ENCODE measurements around the gene DNAJC7.

Gene DNAJC7

DNA sequence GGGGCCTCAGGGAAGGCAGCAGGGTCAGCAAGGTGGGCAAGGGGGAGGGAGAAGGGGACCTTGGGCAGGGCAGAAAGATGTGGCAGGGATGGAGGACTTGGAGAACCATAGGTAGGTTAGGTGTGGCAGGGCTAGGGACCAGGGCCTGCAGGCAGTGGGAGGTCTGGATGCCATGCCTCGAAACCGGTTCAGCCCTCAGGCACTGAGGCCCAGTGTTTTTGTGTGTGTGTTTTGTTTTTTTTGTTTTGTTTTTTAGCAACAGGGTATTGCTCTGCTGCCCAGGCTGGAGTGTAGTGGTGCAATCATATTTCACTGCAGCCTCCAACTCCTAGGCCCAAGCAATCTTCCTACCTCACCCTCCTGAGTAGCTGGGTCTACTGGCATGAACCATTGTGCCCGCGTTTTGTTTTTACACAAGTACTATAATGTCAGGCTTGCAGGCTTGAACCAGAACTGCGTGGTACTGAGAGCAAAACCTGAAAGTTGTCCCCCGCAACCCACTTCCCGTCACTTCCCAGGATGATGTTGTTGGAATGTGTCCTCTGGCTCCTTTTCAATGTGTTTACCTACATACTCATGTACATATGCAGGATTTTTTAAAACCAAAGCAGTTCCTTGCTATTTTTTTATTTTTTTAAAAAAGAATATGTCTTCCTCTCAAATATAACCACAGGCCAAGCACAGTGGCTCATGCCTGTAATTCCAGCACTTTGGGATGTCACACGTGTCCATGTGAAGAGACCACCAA lies 74.4 kb downstream of the DNAJC7 start:
- TF ChIP-seq TAF1 (IDR thresholded peaks at IDR 0.05; ENCODE audit: borderline replicate concordance, insufficient read depth, low read length): no peak
- TF ChIP-seq POLR2AphosphoS5 (IDR thresholded peaks at IDR 0.05; ENCODE audit: low read depth, low read length): no peak
- no peak for TF ChIP-seq FOXP2 (optimal IDR thresholded peaks at IDR 0.05; ENCODE audit: borderline replicate concordance, extremely low read depth, extremely low read length, insufficient read depth)
- TF ChIP-seq, protein P1, sequence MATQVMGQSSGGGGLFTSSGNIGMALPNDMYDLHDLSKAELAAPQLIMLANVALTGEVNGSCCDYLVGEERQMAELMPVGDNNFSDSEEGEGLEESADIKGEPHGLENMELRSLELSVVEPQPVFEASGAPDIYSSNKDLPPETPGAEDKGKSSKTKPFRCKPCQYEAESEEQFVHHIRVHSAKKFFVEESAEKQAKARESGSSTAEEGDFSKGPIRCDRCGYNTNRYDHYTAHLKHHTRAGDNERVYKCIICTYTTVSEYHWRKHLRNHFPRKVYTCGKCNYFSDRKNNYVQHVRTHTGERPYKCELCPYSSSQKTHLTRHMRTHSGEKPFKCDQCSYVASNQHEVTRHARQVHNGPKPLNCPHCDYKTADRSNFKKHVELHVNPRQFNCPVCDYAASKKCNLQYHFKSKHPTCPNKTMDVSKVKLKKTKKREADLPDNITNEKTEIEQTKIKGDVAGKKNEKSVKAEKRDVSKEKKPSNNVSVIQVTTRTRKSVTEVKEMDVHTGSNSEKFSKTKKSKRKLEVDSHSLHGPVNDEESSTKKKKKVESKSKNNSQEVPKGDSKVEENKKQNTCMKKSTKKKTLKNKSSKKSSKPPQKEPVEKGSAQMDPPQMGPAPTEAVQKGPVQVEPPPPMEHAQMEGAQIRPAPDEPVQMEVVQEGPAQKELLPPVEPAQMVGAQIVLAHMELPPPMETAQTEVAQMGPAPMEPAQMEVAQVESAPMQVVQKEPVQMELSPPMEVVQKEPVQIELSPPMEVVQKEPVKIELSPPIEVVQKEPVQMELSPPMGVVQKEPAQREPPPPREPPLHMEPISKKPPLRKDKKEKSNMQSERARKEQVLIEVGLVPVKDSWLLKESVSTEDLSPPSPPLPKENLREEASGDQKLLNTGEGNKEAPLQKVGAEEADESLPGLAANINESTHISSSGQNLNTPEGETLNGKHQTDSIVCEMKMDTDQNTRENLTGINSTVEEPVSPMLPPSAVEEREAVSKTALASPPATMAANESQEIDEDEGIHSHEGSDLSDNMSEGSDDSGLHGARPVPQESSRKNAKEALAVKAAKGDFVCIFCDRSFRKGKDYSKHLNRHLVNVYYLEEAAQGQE (IDR thresholded peaks at IDR 0.05; ENCODE audit: insufficient read depth in 1 of 2, low read depth in 2 of 2, low read length in 2 of 2): no peak
- TF ChIP-seq SIN3A (IDR thresholded peaks at IDR 0.05; ENCODE audit: borderline replicate concordance, insufficient read depth, low read length): no peak

DNA sequence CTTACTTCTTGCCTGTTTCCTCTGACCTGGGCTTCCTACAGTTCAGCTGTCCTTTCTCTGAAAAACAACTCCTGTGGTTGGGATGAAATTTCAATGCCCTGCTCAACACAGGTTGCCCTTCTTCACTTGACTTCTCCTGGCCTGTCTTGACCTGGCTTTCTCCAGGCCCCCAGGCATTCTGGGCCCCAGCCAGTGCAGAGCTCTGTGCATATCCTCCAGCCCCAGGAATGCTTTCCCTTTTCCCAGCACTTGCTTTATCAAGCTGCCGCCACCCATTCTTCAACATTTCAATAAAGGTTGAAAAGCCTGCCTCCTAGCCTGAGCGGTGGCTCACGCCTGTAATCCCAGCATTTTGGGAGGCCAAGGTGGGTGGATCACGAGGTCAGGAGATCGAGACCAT lies 76.1 kb downstream of the DNAJC7 start:
- TF ChIP-seq POLR2AphosphoS5 (IDR thresholded peaks at IDR 0.05; ENCODE audit: low read depth, low read length) (no peak), FOXP2 (optimal IDR thresholded peaks at IDR 0.05; ENCODE audit: borderline replicate concordance, extremely low read depth, extremely low read length, insufficient read depth) (no peak), SIN3A (IDR thresholded peaks at IDR 0.05; ENCODE audit: borderline replicate concordance, insufficient read depth, low read length) (no peak)

DNA sequence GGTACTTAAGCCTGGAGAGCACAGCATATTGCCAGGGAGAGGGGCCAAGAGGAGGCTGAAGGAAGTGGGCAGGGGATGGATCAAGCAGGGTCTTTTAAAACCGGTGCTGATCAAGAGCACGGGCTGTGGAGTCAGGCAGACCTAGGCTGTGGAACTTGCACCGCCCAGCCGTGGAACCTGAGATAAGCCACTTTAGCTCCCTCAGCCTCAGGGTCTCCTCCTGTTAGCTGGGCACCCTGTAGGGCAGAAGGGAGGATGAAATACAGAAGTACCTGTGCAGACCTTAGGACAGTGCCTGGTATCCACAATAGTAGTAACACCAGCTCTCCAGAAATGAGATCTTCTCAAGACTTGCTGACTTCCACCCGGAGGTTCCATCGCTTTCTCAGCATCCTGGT lies 77.5 kb downstream of the DNAJC7 start:
- no peak for TF ChIP-seq SIN3A (IDR thresholded peaks at IDR 0.05; ENCODE audit: borderline replicate concordance, insufficient read depth, low read length)
- no peak for TF ChIP-seq TAF1 (IDR thresholded peaks at IDR 0.05; ENCODE audit: borderline replicate concordance, insufficient read depth, low read length)
- TF ChIP-seq POLR2AphosphoS5 (IDR thresholded peaks at IDR 0.05; ENCODE audit: low read depth, low read length): no peak
- TF ChIP-seq, protein P1 (IDR thresholded peaks at IDR 0.05; ENCODE audit: insufficient read depth in 1 of 2, low read depth in 2 of 2, low read length in 2 of 2): no peak
- TF ChIP-seq FOXP2 (optimal IDR thresholded peaks at IDR 0.05; ENCODE audit: borderline replicate concordance, extremely low read depth, extremely low read length, insufficient read depth): no peak

DNA sequence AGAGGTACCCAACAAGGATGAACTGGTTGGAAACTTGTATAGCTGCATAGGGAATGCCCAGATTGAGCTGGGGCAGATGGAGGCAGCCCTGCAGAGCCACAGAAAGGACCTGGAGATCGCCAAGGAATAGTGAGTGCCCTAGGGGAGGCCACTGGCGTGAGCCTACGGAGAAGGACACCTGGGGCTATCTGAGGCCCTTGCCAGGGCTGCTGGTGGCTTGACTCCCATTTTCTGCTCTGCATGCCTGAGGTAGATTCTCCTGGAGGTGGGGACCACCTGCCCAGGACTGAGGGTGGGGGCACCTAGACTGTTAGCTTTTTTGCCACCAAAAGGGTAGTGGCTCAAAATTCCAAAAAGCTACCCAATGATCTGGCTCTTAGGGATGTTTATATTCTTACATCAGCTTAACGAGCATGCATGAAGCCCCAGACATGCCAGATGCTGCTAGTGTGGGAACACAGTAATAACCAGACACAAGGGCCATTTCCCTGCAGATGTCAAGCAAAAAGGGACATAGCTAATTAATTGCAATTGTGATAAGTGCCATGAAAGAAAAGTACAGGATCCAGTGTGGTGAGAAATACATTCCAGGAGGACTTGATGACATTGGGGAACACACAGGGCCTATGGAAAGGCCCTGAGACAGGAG lies 78.1 kb downstream of the DNAJC7 start:
- TF ChIP-seq, protein P1 (IDR thresholded peaks at IDR 0.05; ENCODE audit: insufficient read depth in 1 of 2, low read depth in 2 of 2, low read length in 2 of 2): no peak

DNA sequence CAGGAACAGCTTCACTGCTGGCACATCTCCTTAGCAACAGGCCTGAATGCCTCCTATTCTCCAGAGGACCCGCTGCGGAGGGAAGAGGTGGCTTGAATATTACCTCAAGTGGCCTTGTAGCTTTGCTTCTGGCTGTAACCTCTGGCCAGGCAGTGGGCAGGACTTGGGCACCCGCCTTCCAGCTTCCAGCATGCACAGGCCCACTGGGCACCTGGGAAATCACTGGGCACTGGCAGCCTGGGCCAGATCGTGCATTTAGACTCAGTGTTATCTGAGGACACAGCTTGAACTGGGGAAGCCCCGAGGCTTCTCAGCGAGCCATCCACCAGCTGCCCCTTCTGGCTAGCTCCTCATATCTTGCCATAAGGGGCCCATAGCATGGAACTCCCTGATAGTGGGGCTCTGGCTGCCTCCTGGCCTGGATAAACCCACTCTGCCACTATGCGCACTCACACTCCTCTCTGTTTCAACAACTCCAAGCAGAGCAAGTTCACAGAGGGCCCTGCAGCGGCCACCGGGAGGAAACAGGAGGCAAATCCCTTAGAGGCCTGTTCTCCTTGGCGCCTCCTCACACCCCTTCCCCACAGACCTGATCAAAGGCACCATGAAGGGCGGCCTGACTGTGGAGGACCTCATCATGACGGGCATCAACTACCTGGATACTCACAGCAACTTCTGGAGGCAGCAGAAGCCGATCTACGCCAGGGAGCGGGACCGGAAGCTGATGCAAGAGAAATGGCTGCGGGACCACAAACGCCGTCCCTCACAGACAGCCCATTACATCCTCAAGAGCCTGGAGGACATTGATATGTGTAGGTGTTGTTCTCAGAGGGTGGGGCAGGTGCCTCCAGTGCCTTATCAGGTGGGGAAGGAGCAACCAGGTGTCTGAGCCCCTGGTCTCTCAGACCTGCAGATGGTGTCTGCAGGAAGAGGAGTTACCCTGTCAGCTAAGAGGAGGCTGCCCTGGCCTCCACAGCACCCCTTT lies 79.0 kb downstream of the DNAJC7 start:
- TF ChIP-seq SIN3A (IDR thresholded peaks at IDR 0.05; ENCODE audit: borderline replicate concordance, insufficient read depth, low read length) (no peak), TAF1 (IDR thresholded peaks at IDR 0.05; ENCODE audit: borderline replicate concordance, insufficient read depth, low read length) (no peak), FOXP2 (optimal IDR thresholded peaks at IDR 0.05; ENCODE audit: borderline replicate concordance, extremely low read depth, extremely low read length, insufficient read depth) (no peak)
- TF ChIP-seq, protein P1 (IDR thresholded peaks at IDR 0.05; ENCODE audit: insufficient read depth in 1 of 2, low read depth in 2 of 2, low read length in 2 of 2): no peak

All from PFSK-1 (cell line).